Naive thymus-derived CD4-positive, alpha-beta T cell (primary cell): Measurements from ENCODE around the gene CRAMP1. TPM values are rescaled to one million over a fixed set of nuclear protein-coding genes. Genes with fewer than 3 reads are reported as not detected.

Experiments
- ATAC-seq: fragments of 150-1000 bp; cut with Tn5 transposase; 2 replicates; pipeline ENCODE4 v1.10.0; 2021; ENCODE audit warnings: mild to moderate bottlenecking, moderate library complexity
- CTCF ChIA-PET: fragments of 350-600 bp; sonication (Branson Sonifier 250); formaldehyde crosslinking; loops from one replicate; lab custom pipeline; 2021; ENCODE audit warnings: antibody characterized with exemption; lab: Charles Lee
- POLR2A ChIA-PET: fragments of 350-600 bp; sonication (Branson Sonifier 250); formaldehyde crosslinking; loops from one replicate; lab custom pipeline; 2021; ENCODE audit warnings: antibody characterized with exemption, inconsistent platforms; lab: Charles Lee
- DNase-seq, 9 donors: peaks; one replicate each; pipeline versions ENCODE4 v3.0.0 to v3.0.0-alpha.2; 2020 to 2022; ENCODE audit warnings: mixed read lengths in 1 of 9
- H3K27ac ChIP-seq: one replicate; pipeline ENCODE4 v1.7.0; 2013; ENCODE audit warnings: mild to moderate bottlenecking, low read depth, low read length, moderate library complexity
- H3K27me3 ChIP-seq, 2 donors: one replicate each; pipeline ENCODE4 v1.7.0; 2013; ENCODE audit warnings: low read length in 2 of 2, mild to moderate bottlenecking in 2 of 2, moderate library complexity in 2 of 2; ENCODE audit not compliant: control insufficient read depth in 2 of 2, insufficient read depth in 2 of 2
- H3K36me3 ChIP-seq, 3 experiments: 1 replicate in 2 of 3; 2 replicates in 1 of 3; pipeline ENCODE4 v1.7.0; 2013; ENCODE audit warnings: low read length in 3 of 3, mild to moderate bottlenecking in 3 of 3, moderate library complexity in 1 of 3; ENCODE audit not compliant: insufficient read depth in 3 of 3, control insufficient read depth in 2 of 3
- H3K4me1 ChIP-seq, 2 donors: one replicate each; pipeline ENCODE4 v1.7.0; 2013; ENCODE audit warnings: low read length in 2 of 2, mild to moderate bottlenecking in 2 of 2, moderate library complexity in 1 of 2; ENCODE audit not compliant: control insufficient read depth in 2 of 2, insufficient read depth in 2 of 2
- H3K4me3 ChIP-seq: 2 replicates; pipeline ENCODE4 v1.7.0; 2013; ENCODE audit warnings: mild to moderate bottlenecking, low read length
- H3K9me3 ChIP-seq, 3 experiments: 1 replicate in 2 of 3; 2 replicates in 1 of 3; pipeline ENCODE4 v1.7.0; 2013; ENCODE audit warnings: low read length in 3 of 3; ENCODE audit not compliant: control insufficient read depth in 2 of 3
- H3K27ac Mint-ChIP-seq, 9 donors: one replicate each; pipeline ENCODE4 v1.8.0; 2020 to 2022; ENCODE audit warnings: mixed read lengths in 9 of 9, mild to moderate bottlenecking in 8 of 9, moderate library complexity in 5 of 9, inconsistent platforms in 2 of 9
- H3K27me3 Mint-ChIP-seq, 5 donors: one replicate each; pipeline ENCODE4 v1.8.0; 2021 to 2022; ENCODE audit warnings: mixed read lengths in 5 of 5, mild to moderate bottlenecking in 1 of 5
- H3K36me3 Mint-ChIP-seq, 5 donors: one replicate each; pipeline ENCODE4 v1.8.0; 2020 to 2022; ENCODE audit warnings: mixed read lengths in 5 of 5, mild to moderate bottlenecking in 3 of 5, inconsistent platforms in 1 of 5
- H3K4me1 Mint-ChIP-seq, 7 donors: one replicate each; pipeline ENCODE4 v1.8.0; 2020 to 2022; ENCODE audit warnings: mixed read lengths in 7 of 7, mild to moderate bottlenecking in 3 of 7, inconsistent platforms in 1 of 7
- H3K4me3 Mint-ChIP-seq, 10 donors: one replicate each; pipeline ENCODE4 v1.8.0; 2020 to 2022; ENCODE audit warnings: mild to moderate bottlenecking in 10 of 10, mixed read lengths in 10 of 10, moderate library complexity in 6 of 10, inconsistent platforms in 2 of 10
- H3K9me3 Mint-ChIP-seq, 11 donors: one replicate each; pipeline ENCODE4 v1.8.0; 2020 to 2022; ENCODE audit warnings: mixed read lengths in 11 of 11, mild to moderate bottlenecking in 4 of 11, inconsistent platforms in 1 of 11, moderate library complexity in 1 of 11
- intact Hi-C, 2 donors: fragments of 100-400 bp; cut with micrococcal nuclease; formaldehyde crosslinking; loops; one replicate each; pipeline ENCODE4 v1.15.1; 2023
- polyA plus RNA-seq, 2 donors: library from polyadenylated mRNA; unstranded; fragments of 300-500 nt; fragmentation: Illumina TruSeq; gene quantifications; one replicate each; pipeline ENCODE4 v1.2.3, GENCODE V29; 2021
- total RNA-seq, 6 experiments: library from RNA in 5 of 6; stranded (reverse) in 5 of 6; gene quantifications; 1 replicate in 5 of 6; 2 replicates in 1 of 6; pipeline ENCODE4 v1.2.3 and lab custom pipeline; 2021 to 2026

Gene CRAMP1
- total and polyA plus RNA-seq, 7 experiments from 2014 or later, result 2.1 to 33.2 (median 31.2) TPM

DNA sequence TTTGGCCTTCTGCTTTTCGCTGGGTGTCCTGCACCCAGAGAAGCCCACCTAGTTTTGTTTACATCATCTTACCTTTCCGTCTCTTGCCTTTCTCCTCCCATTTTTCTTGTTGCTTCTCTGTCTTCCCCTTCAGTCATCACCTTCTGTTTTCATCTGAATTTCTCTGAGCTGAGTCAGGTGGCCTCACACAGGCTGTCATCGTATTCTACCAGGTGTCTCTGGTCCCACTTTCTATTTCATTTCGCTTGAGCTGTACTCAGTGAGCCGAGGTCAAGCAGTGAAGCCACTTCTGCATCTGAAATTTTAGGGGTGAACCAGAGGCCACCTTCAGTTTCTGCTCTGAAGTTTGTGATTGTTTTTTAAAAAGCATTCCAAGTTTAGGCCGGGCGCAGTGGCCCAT is 9.7 kb downstream of the CRAMP1 start:
- Histone ChIP-seq H3K4me1 (no peaks in the 10 kb centered on the region), H3K36me3 (peaks cover 0 to 57% (median 0%) of the 10 kb centered on the region in 3 experiments), H3K9me3 (no peaks in the 10 kb centered on the region), H3K4me3 (no peak overlapping the region), H3K27ac (no peak overlapping the region), H3K27me3 (no peaks in the 10 kb centered on the region)
- no peaks in the 10 kb centered on the region for H3K9me3 Mint-ChIP-seq
- H3K27ac Mint-ChIP-seq, result peak overlapping the region in 1 of 9 donors; percentile 11
- no peak for ATAC-seq
- H3K27me3 Mint-ChIP-seq, result no peaks in the 10 kb centered on the region
- intact Hi-C loops, result no loop called here
- no peak for DNase-seq
- POLR2A ChIA-PET, result no interaction called here
- H3K4me1 Mint-ChIP-seq, result peaks cover 12 to 37% (median 18%) of the 10 kb centered on the region in 7 donors
- H3K4me3 Mint-ChIP-seq, result no peak overlapping the region
- CTCF ChIA-PET, result interaction anchor here (0.6 kb wide), 1 partner anchor 877 kb away, joined by 3 read pairs; no protein-coding TSS in a partner anchor
- H3K36me3 Mint-ChIP-seq, result peaks cover 5 to 40% (median 17%) of the 10 kb centered on the region in 5 donors

DNA sequence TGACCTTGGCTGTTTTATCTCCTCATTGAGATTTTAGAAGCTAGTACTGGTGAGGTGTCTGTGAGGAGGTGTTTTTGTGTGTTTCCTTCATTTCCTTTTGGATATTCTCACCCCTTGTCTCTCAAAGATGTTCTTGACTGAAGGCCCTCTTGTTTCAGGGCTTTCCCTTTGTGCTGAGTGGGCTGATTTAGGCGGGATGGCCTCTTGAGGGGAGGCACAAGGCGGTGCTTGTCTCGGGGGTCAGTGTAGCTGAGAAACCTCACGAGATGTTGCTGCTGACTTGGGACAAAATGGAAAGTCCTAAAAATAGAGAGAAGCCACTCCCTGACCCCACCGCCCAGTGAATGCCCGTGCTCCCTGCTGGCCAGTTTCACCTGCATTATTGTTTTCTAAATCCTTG is 14.2 kb downstream of the CRAMP1 start:
- DNase-seq (no peak), ATAC-seq (no peak)
- no peaks in the 10 kb centered on the region for H3K4me1 ChIP-seq
- Mint-ChIP-seq H3K4me3 (no peak overlapping the region), H3K27ac (peak overlapping the region in 2 of 9 donors; percentile 12 to 21), H3K9me3 (peaks cover 0 to 1% (median 0%) of the 10 kb centered on the region in 11 donors), H3K27me3 (no peaks in the 10 kb centered on the region), H3K4me1 (peaks cover 2 to 40% (median 16%) of the 10 kb centered on the region in 7 donors), H3K36me3 (peaks cover 1 to 40% (median 13%) of the 10 kb centered on the region in 5 donors)
- ChIA-PET POLR2A (interaction anchor here (0.6 to 1.0 kb wide), 2 partner anchors 11 to 74 kb away, joined by 3 read pairs; no protein-coding TSS in a partner anchor), CTCF (no interaction called here)
- peaks cover 0 to 66% (median 4%) of the 10 kb centered on the region in 3 experiments for H3K36me3 ChIP-seq
- H3K9me3 ChIP-seq, result no peaks in the 10 kb centered on the region
- no peaks in the 10 kb centered on the region for H3K27me3 ChIP-seq
- no peak overlapping the region for H3K27ac ChIP-seq
- intact Hi-C loops, result no loop called here
- no peak overlapping the region for H3K4me3 ChIP-seq

DNA sequence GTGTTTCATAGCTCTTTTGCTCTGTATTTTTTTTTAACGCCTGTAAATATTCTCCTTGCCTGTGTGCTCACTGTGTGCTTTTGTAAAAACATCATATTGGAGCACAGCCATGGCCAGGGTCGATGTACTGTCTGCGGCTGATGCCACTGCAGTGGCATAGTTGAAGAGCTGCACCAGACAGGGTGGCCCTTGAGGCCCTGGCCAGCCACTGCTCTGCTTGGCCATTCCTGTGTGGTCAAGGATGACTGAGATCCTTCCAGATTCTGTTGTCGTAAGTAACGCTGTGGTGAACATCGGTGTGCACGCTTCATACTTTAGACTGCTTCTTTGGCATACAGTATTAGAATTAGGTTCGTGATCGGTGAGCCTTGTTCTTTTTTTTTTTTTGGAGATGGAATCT is 14.6 kb downstream of the CRAMP1 start:
- no peaks in the 10 kb centered on the region for H3K4me1 ChIP-seq
- intact Hi-C loops, result no loop called here
- Mint-ChIP-seq H3K4me1 (peaks cover 2 to 39% (median 15%) of the 10 kb centered on the region in 7 donors), H3K27ac (peak overlapping the region in 2 of 9 donors; percentile 2 to 64), H3K9me3 (peaks cover 0 to 1% (median 0%) of the 10 kb centered on the region in 11 donors), H3K36me3 (peaks cover under 1 to 45% (median 11%) of the 10 kb centered on the region in 5 donors), H3K27me3 (no peaks in the 10 kb centered on the region), H3K4me3 (no peak overlapping the region)
- no peaks in the 10 kb centered on the region for H3K27me3 ChIP-seq
- POLR2A ChIA-PET, result interaction anchor here (1.0 kb wide), 1 partner anchor 10 kb away, joined by 3 read pairs; no protein-coding TSS in a partner anchor
- CTCF ChIA-PET, result interaction anchor here (0.7 kb wide), 1 partner anchor 184 kb away, joined by 3 read pairs; no protein-coding TSS in a partner anchor
- ATAC-seq (no peak), DNase-seq (no peak)
- H3K9me3 ChIP-seq, result no peaks in the 10 kb centered on the region
- no peak overlapping the region for H3K4me3 ChIP-seq
- peaks cover 0 to 67% (median 4%) of the 10 kb centered on the region in 3 experiments for H3K36me3 ChIP-seq
- no peak overlapping the region for H3K27ac ChIP-seq

DNA sequence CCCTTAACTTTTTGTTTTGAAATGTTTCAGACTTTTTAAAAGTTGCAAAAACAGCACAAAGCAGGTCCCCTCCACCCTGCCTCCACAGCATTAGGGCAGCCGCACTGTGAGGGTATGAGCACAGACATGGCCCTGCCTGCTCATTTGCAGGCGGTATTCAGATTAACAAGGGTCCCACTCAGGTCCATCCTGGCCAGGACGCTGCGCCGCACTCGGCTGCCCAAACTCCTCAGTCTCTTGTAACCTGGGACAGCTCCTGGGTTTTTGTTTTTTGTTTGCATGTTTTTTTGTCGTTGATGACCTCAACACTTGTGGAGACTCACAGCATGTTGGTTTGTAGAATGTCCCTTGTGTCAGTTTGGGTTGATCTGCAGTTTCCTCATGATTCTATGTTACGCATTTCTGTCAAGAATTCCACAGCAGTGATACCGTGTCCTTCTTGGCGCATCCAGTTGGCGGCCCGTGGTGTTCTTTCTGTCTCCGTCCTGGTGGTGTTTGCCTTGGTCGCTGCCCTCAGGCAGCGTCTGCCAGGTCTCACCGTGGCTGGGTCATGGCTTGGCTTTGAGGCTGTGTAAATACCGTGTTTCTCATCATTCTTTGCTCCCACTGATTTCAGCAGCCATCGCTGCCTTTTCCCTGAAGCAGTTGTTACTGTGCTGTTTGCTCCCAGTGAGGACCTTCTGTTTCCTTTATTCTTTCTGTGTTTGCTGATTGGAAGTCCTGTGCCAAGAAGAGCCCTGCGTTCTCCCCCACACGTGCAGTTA is 18.5 kb downstream of the CRAMP1 start:
- H3K4me3 Mint-ChIP-seq, result peak overlapping the region in 1 of 10 donors; percentile 10
- H3K27ac Mint-ChIP-seq, result peak overlapping the region in 2 of 9 donors; percentile 16 to 52
- peaks cover 4 to 24% (median 6%) of the 10 kb centered on the region in 7 donors for H3K4me1 Mint-ChIP-seq
- intact Hi-C loops, result no loop called here
- ATAC-seq, result no peak
- peaks cover 5 to 63% (median 17%) of the 10 kb centered on the region in 5 donors for H3K36me3 Mint-ChIP-seq
- H3K9me3 Mint-ChIP-seq, result peaks cover 0 to 1% (median 0%) of the 10 kb centered on the region in 11 donors
- Histone ChIP-seq H3K9me3 (no peaks in the 10 kb centered on the region), H3K36me3 (peaks cover 0 to 94% (median 4%) of the 10 kb centered on the region in 3 experiments), H3K27me3 (no peaks in the 10 kb centered on the region), H3K27ac (no peak overlapping the region), H3K4me1 (no peaks in the 10 kb centered on the region), H3K4me3 (no peak overlapping the region)
- no peaks in the 10 kb centered on the region for H3K27me3 Mint-ChIP-seq
- DNase-seq, result no peak
- ChIA-PET CTCF (no interaction called here), POLR2A (no interaction called here)

DNA sequence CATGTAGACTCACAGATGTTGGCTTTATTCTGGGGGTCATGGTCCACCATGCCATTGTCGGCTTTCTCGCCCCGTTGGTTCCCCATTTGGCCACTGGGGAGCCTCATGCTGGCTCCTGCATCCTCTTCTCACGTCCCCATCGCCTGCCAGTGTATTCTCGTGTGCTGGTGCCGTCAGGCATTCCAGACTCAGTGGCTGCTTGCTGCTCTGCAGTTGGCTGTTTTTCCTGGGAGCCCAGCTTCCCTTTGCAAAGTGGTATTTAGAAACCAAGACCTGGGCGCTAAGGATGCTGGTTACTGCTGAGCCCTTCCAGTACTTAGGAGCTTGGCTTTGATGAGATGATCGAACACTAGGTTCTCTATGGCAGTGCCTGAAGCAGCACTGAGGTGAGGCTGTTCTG is 19.1 kb downstream of the CRAMP1 start:
- ChIA-PET POLR2A (no interaction called here), CTCF (interaction anchor here (1.1 kb wide), 1 partner anchor 18 kb away, joined by 3 read pairs; no protein-coding TSS in a partner anchor)
- Mint-ChIP-seq H3K27me3 (no peaks in the 10 kb centered on the region), H3K36me3 (peaks cover 5 to 59% (median 20%) of the 10 kb centered on the region in 5 donors), H3K4me3 (no peak overlapping the region), H3K27ac (no peak overlapping the region), H3K9me3 (peaks cover 0 to 1% (median 0%) of the 10 kb centered on the region in 11 donors), H3K4me1 (peaks cover 4 to 24% (median 6%) of the 10 kb centered on the region in 7 donors)
- Histone ChIP-seq H3K4me1 (no peaks in the 10 kb centered on the region), H3K36me3 (peaks cover 0 to 92% (median 4%) of the 10 kb centered on the region in 3 experiments), H3K4me3 (no peak overlapping the region), H3K9me3 (no peaks in the 10 kb centered on the region), H3K27ac (no peak overlapping the region), H3K27me3 (no peaks in the 10 kb centered on the region)
- DNase-seq (no peak), ATAC-seq (no peak)
- intact Hi-C loops, result no loop called here

DNA sequence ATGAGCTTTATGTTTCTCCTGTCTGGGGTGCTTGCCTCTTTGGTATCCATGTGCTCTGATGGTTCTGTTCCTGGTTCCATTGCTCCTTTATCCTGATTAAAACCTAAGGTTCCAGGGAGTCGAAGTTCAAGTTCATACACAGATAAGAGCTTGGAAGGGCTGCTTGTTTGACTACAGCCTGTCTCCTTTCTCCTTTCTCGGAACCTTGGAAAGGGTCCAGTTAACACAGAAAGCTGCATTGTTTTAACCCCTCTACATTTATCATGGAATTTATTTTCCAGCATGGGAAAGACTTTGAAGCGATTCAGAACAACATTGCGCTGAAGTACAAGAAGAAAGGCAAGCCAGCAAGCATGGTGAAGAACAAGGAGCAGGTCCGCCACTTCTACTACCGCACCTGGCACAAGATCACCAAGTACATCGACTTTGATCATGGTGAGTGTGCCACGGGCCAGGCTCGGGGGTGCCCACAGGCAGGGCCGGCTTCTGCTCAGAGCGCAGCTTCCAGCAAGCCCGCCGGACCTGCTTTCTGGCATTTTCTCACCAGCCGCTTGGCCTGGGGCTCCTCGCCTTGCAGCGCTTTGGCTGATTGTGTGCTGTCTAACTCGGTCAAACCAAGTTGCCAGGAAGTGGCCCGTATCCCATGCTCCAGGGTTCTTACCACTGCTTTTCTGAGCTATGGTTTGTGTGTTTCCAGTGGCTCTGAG is 19.9 kb downstream of the CRAMP1 start:
- Mint-ChIP-seq H3K4me1 (peaks cover 0 to 24% (median 5%) of the 10 kb centered on the region in 7 donors), H3K36me3 (peaks cover 5 to 50% (median 20%) of the 10 kb centered on the region in 5 donors), H3K9me3 (peaks cover 0 to 1% (median 0%) of the 10 kb centered on the region in 11 donors), H3K4me3 (no peak overlapping the region), H3K27ac (no peak overlapping the region), H3K27me3 (no peaks in the 10 kb centered on the region)
- ChIA-PET POLR2A (no interaction called here), CTCF (interaction anchor here (1.1 kb wide), 1 partner anchor 17 kb away, joined by 3 read pairs; no protein-coding TSS in a partner anchor)
- no peak overlapping the region for H3K4me3 ChIP-seq
- ATAC-seq, result no peak
- intact Hi-C loops, result no loop called here
- no peak for DNase-seq
- H3K27ac ChIP-seq, result no peak overlapping the region
- peaks cover 0 to 91% (median 4%) of the 10 kb centered on the region in 3 experiments for H3K36me3 ChIP-seq
- H3K27me3 ChIP-seq, result no peaks in the 10 kb centered on the region
- H3K9me3 ChIP-seq, result no peaks in the 10 kb centered on the region
- no peaks in the 10 kb centered on the region for H3K4me1 ChIP-seq
